Activated T-cell treated with anti-CD3 and anti-CD28 coated beads for 4 hours (primary cell): ENCODE measurements around the gene BTBD9.
"Not testable (repeated sequence)": the region's sequence is repeated elsewhere in the genome, so short reads cannot be mapped to it uniquely, and the experiment has no call there.

Experiments
- DNase-seq: peaks from one replicate; pipeline ENCODE4 v3.0.0-alpha.2; 2020

The BTBD9 gene

DNA sequence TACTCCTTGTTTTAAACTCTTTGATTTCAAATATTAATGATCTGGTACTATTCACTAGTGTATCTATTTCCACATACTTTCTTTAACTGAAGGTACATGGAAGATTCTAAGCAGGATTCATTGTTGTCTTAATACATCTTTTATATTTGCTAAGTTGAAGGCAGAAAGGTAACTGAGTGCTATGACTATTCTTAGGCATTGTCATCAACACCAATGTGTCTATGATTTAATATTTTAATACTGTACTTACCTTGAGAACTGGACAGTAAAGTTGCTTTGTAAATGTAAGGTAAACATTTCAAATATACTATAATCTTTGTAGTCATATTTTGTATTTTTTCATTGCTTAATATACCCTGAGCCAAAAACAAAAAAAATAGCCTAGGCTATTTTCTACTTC lies 8.9 kb upstream of the BTBD9 start:
- DNase-seq: no peak

GRCh38 chr6:38646166-38646878 lies 6.6 kb upstream of the BTBD9 start:
- no peak for DNase-seq

- DNase-seq: no peak
Observed at GRCh38 chr6:38644951-38645350, 5.2 kb upstream of the BTBD9 start.

GRCh38 chr6:38640216-38640909 lies 634 bp upstream of the BTBD9 start:
- DNase-seq: no peak

GRCh38 chr6:38638941-38639497 lies 710 bp downstream of the BTBD9 start:
- DNase-seq: peak; percentile 60

DNA sequence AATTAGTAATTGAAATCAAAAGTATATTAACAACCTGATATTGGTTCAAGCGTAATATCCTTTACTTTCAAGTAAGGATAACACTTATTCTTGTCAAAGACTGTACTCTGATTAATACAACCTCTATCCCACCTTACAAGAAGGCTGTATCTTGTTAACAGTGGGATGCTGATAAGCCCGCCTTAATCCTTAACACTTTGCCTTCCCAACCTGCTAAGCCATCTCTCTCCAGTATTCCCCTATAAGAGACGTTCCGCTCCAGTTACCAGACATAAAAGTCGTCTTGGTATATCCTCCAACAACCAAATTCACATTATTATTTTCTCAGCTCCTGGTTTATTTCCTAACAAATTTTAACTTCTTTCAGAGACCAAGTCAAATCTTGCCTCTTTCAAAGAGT lies 2.0 kb downstream of the BTBD9 start:
- DNase-seq: no peak

- no peak for DNase-seq
Observed at GRCh38 chr6:38636027-38636426, 3.7 kb downstream of the BTBD9 start.

GRCh38 chr6:38634518-38634917 lies 5.2 kb downstream of the BTBD9 start:
- no peak for DNase-seq

GRCh38 chr6:38632490-38632889 lies 7.2 kb downstream of the BTBD9 start:
- no peak for DNase-seq

DNA sequence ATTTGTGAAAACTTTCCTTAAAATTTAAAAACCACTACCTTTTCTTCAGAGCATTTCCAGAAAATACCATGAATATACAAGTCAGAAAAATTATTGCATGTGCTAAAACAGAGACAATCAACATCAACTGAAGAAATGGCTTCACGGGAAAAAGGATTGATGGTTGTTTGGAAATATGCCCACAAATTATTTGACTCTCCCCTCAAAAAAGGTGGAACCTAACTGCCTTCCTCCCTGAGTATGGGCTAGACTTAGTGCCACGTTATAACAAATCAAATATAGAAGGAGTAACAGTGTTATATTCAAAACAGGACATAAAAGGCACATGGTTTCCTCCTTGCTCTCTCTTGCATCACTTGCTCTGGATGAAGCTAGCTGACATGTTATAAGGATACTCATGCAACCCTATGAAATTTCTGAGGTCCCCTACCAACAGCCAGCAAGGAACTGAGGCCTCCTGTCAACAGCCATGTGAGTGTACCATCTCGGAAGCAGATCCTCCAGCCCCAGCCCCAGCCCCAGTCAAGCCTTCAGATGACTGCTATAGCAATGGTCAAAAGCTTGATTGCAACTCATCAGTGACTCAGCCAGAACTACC lies 8.4 kb downstream of the BTBD9 start:
- DNase-seq: no peak

DNA sequence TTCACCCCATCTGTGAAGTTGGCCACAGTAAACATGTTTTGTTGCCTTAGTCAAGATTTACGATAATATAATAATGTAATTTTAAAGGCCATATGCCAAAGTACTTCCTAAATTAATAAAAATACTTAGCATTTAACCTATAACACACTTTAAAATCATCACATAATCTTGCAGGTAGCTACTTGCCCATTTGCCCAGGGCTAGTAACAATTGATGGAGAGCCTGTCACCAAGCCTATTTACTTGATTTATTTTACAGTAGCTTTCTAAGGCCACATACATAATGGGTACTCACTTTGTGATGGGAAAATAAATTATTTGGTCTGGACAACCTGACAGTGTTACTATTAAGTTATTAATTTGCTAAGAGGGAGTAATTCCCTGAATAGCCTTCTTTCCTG lies 14.5 kb downstream of the BTBD9 start:
- DNase-seq: no peak

GRCh38 chr6:38619342-38619741 lies 20.4 kb downstream of the BTBD9 start:
- not testable (repeated sequence) for DNase-seq

DNA sequence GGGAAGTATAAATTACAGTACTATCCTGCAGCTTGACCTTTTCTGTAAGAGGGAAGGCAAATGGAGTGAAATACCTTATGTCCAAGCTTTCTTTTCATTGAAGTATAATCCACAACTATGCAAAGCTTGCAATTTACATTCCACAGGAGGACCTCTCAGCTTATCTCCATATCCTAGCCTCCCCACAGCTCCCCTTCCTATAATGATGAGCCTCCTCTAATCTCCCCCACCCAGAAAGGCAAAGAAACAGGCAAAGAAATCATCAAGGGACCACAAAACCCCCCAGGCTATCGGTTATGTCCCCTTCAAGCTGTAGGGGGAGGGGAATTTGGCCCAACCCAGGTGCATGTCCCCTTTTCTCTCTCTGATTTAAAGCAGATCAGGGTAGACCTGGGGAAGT lies 21.4 kb downstream of the BTBD9 start:
- DNase-seq: not testable (repeated sequence)

GRCh38 chr6:38617856-38618255 lies 21.9 kb downstream of the BTBD9 start:
- DNase-seq: no peak

DNA sequence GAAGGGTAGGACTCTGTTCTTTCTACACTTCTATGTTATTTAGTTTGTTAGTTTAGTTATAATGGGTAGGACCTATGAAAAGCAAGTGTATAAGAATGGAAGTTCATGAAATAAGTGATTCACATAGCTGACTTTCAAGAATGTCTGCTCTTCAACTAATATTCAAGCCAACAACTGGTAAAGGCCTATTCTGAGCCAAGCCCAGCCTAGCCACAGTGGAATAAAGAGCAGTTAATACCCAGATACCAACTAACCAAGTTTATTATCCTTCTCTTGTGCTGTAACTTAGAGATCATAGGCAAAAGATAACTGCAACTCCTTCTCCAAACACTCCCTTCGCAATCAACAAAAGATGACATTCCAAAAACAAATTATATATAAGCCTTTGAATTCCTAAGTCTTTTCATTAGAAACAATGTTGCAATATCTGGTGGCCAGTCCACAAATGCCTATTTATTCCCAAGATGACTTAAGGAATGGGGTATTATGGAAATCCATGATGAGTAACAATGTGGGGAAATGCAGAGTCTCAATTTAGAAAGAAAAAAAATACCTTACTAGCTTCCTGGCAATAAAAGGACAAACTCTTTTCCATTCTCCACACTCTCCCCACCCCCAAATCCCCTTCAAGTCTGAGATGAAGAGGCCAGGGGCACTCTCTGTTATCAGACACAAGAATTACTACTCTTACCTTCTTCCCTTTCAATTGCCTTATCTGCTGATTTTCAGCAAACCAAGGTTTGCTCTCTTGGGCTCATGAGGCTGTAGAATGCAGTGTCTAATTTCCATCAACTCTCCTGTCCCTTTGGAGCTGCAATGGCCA lies 27.4 kb downstream of the BTBD9 start:
- DNase-seq: no peak

GRCh38 chr6:38610050-38610625 lies 29.6 kb downstream of the BTBD9 start:
- no peak for DNase-seq

DNA sequence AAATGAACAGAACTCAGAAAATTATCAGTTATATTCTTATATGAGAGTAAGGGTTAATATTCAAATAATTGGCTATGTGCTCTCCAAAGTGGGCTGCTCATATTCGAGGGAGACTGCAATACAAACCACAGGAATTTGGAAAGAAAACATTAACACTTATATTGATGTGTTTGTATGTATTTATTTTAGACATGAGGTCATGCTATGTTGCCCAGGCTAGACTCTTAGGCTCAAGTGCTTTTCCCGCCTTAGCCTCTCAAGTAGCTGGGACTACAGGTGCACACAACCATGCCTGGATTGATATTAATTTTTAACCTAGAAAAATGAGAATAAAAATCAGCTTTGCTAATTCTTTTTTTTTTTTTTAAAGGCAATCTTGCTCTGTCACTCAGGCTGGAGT lies 35.0 kb downstream of the BTBD9 start:
- DNase-seq: no peak

GRCh38 chr6:38603966-38604365 lies 35.8 kb downstream of the BTBD9 start:
- DNase-seq: no peak

GRCh38 chr6:38603496-38603895 lies 36.2 kb downstream of the BTBD9 start:
- no peak for DNase-seq

- DNase-seq: no peak
Observed at GRCh38 chr6:38599966-38600550, 39.7 kb downstream of the BTBD9 start.

DNA sequence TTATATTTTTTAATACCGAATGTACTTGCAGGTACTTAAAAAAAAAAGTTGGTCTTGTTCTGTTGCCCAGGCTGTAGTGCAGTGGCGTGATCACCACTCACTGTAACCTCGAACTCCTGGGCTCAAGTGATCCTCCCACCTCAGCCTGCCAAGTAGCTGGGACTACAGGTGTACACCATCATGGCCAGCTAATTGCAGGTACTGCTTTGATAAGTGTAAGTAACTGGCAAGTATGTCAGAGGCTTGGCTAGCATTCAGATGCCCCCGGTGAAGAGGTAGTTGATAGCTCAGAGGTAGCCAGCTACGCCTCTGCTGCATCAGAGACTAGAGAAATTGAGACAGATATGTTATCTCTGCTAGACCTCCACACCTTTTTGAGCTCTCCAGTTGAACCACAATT lies 40.5 kb downstream of the BTBD9 start:
- no peak for DNase-seq

- no peak for DNase-seq
Observed at GRCh38 chr6:38593998-38594665, 45.6 kb downstream of the BTBD9 start.
